ENCODE results near the gene CXCL14.

CXCL14 gene

DNA sequence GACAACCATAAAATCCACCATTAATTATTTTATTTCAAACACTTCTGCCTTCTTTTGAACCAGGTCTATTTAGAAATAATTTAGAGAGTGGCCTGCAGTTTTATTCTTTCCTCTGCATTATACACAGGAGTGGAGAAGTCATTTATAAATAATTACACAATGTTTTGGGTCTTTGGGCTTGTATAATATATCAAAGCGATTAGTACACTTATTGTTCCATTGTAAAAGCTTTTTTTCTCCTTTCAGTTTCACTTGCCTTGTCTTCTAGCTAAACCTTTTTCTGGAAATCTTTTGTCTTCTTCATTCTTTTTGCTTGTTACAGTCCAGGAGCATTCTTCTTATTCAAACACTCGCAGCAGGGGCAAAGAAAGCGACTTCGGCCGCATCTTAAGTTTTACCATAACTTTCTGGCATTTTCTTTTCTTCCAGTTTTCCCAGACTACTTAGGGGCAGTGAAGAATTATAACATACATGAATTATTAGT, 35.7 kb downstream of the CXCL14 start:
- Histone ChIP-seq H3K4me3 (ENCODE audit: low read depth, low read length) (no peak overlapping the region), H3K9me3 (ENCODE audit: control insufficient read depth, insufficient read depth, low read length) (peaks cover 6% of the 10 kb centered on the region; the same call in 1 of the 2 replicates), H3K9ac (ENCODE audit: low read depth, low read length) (no peak overlapping the region), H3K27me3 (ENCODE audit: control insufficient read depth, insufficient read depth, low read length) (peaks cover 100% of the 10 kb centered on the region), H3K36me3 (ENCODE audit: control insufficient read depth, insufficient read depth, low read length) (no peaks in the 10 kb centered on the region), H3K4me1 (ENCODE audit: control insufficient read depth, insufficient read depth, low read length) (peaks cover 14% of the 10 kb centered on the region; the same call in 1 of the 2 replicates), H3K27ac (ENCODE audit: low read depth, low read length) (no peak overlapping the region)

DNA sequence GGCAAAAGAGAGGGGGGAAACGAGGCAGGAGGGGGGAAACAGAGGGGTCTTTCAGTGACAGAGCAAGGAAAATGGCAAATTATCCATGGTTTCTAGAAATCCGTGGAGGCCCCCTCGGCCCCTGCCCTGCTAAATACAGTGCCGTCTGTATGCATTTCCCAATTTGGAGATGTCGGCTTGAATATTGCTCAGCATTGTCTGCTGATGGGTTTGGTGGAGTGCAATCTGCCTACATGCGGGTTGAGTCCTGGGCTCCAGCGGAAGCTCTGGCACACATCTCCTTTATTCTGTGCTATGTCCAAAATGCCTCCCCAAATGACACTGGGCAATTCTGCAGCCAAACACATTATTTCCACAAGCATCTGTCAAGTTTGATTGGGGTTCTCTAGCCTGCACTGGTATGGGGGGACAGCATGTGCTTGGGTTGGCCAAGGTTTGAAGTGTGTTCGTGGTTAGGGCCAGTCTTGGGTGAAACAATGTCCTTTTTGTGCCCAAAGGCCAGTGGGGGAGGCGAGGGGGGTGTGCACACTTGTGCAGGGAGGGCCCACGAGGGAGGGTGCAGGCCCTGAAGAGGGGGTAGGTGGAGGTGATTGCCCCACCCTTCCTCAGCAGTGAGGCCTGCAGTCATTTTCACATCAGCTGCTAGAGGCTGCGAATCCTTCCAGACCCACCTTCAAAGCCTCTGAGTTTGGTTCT, 36.8 kb downstream of the CXCL14 start:
- H3K9ac ChIP-seq (ENCODE audit: low read depth, low read length), result no peak overlapping the region
- no peak overlapping the region for H3K27ac ChIP-seq (ENCODE audit: low read depth, low read length)
- no peaks in the 10 kb centered on the region for H3K36me3 ChIP-seq (ENCODE audit: control insufficient read depth, insufficient read depth, low read length)
- H3K4me3 ChIP-seq (ENCODE audit: low read depth, low read length), result no peak overlapping the region
- peaks cover 13% of the 10 kb centered on the region; the same call in 1 of the 2 replicates for H3K9me3 ChIP-seq (ENCODE audit: control insufficient read depth, insufficient read depth, low read length)
- H3K27me3 ChIP-seq (ENCODE audit: control insufficient read depth, insufficient read depth, low read length), result peaks cover 100% of the 10 kb centered on the region
- peaks cover 14% of the 10 kb centered on the region; the same call in 1 of the 2 replicates for H3K4me1 ChIP-seq (ENCODE audit: control insufficient read depth, insufficient read depth, low read length)

DNA sequence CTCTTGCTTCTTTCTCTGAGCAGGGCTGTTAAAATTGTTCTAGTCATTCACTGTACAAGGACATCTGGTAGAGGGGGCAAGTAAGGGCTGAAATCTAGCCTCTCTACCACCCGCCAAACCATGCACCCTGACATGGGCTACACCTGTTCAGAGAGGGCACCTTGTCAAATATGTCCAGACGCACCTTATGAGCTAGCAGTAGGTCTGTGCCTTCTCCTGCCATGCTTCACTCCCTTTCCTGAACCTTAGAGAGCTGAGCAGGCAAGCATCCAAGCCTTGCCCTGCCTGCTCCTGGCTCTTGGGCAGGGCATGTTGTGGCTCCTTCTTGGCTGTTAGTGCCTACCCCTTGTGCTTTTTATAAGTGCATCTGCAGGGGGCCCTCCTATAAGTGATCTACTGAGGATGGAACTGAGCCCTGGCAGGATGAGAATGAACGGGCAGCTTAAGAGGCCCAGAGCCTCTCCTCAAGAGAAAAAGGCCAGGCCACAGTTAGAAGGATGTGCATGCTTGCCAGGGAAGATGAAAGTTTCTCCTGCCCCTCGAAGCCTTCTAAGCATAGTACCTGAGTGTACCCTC, 39.3 kb downstream of the CXCL14 start:
- peaks cover 100% of the 10 kb centered on the region for H3K27me3 ChIP-seq (ENCODE audit: control insufficient read depth, insufficient read depth, low read length)
- H3K36me3 ChIP-seq (ENCODE audit: control insufficient read depth, insufficient read depth, low read length), result no peaks in the 10 kb centered on the region
- peaks cover 13% of the 10 kb centered on the region; the same call in 1 of the 2 replicates for H3K9me3 ChIP-seq (ENCODE audit: control insufficient read depth, insufficient read depth, low read length)
- H3K27ac ChIP-seq (ENCODE audit: low read depth, low read length), result no peak overlapping the region
- H3K4me1 ChIP-seq (ENCODE audit: control insufficient read depth, insufficient read depth, low read length), result peaks cover 4% of the 10 kb centered on the region
- H3K4me3 ChIP-seq (ENCODE audit: low read depth, low read length), result no peak overlapping the region
- H3K9ac ChIP-seq (ENCODE audit: low read depth, low read length), result no peak overlapping the region

DNA sequence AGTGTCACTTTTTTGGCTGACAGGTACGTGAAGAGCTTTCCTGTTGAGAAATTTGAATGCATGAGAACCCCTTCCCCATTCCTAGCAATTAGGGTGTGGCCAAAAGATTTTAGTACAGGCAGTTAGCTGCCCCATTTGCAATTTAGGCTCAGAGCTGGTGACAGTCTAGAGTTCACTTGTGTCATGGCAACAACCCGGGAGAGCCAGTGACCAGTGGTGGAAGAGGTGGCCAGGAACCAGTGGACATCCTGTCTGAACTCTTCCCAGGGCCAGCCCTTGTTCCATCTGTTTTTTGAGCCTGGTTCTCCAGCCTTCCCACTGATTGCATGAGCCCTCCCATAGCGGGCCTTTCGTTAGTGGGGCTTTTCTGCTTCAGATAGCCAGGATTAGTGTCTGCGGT, 40.5 kb downstream of the CXCL14 start:
- Histone ChIP-seq H3K9me3 (ENCODE audit: control insufficient read depth, insufficient read depth, low read length) (peaks cover 13% of the 10 kb centered on the region; the same call in 1 of the 2 replicates), H3K4me3 (ENCODE audit: low read depth, low read length) (no peak overlapping the region), H3K9ac (ENCODE audit: low read depth, low read length) (no peak overlapping the region), H3K27ac (ENCODE audit: low read depth, low read length) (no peak overlapping the region), H3K36me3 (ENCODE audit: control insufficient read depth, insufficient read depth, low read length) (no peaks in the 10 kb centered on the region), H3K4me1 (ENCODE audit: control insufficient read depth, insufficient read depth, low read length) (peaks cover 11% of the 10 kb centered on the region), H3K27me3 (ENCODE audit: control insufficient read depth, insufficient read depth, low read length) (peaks cover 100% of the 10 kb centered on the region)

DNA sequence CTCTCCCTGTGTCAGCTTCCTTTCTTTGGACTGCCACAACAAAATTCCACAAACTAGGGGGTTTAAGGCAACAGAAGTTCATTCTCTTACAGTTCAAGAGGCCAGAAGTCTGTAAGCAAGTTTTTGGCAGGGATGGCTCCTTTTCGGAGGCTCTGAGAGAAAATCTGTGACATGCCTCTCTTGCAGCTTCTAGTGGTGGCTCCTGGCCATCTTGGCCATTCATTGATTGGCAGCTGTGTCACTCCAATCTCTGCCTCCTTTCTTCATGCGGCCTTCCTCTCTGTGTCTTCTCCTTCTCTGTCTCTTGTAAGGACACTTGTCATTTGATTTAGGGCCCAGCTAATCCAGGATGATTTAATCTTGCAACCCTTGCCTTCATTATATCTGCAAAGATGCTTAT, 41.0 kb downstream of the CXCL14 start:
- Histone ChIP-seq H3K4me1 (ENCODE audit: control insufficient read depth, insufficient read depth, low read length) (peaks cover 11% of the 10 kb centered on the region), H3K27ac (ENCODE audit: low read depth, low read length) (no peak overlapping the region), H3K9ac (ENCODE audit: low read depth, low read length) (no peak overlapping the region), H3K9me3 (ENCODE audit: control insufficient read depth, insufficient read depth, low read length) (peaks cover 13% of the 10 kb centered on the region; the same call in 1 of the 2 replicates), H3K36me3 (ENCODE audit: control insufficient read depth, insufficient read depth, low read length) (no peaks in the 10 kb centered on the region), H3K4me3 (ENCODE audit: low read depth, low read length) (no peak overlapping the region), H3K27me3 (ENCODE audit: control insufficient read depth, insufficient read depth, low read length) (peaks cover 100% of the 10 kb centered on the region)

DNA sequence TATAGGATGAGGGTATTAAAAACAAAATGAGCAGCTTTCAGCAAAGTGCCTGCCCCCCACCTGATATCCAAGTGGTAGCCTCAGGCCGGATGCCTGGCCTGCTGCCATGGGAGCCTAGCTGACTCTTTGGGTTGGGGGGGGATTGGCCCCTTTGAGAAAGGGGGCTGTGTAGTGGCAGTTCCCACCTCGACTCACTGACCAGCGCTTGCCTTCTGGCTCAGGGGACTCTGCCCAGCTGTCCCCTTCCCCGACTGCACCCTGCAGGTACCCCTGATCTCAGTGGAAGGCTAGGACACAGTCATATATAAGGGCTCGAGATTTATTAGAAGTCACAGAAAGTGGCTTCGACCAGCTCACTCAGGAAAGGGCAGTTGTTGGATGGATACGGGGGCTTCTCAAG, 41.5 kb downstream of the CXCL14 start:
- peaks cover 100% of the 10 kb centered on the region for H3K27me3 ChIP-seq (ENCODE audit: control insufficient read depth, insufficient read depth, low read length)
- no peaks in the 10 kb centered on the region for H3K36me3 ChIP-seq (ENCODE audit: control insufficient read depth, insufficient read depth, low read length)
- no peak overlapping the region for H3K4me3 ChIP-seq (ENCODE audit: low read depth, low read length)
- peaks cover 13% of the 10 kb centered on the region; the same call in 1 of the 2 replicates for H3K9me3 ChIP-seq (ENCODE audit: control insufficient read depth, insufficient read depth, low read length)
- peaks cover 11% of the 10 kb centered on the region for H3K4me1 ChIP-seq (ENCODE audit: control insufficient read depth, insufficient read depth, low read length)
- H3K27ac ChIP-seq (ENCODE audit: low read depth, low read length), result no peak overlapping the region
- H3K9ac ChIP-seq (ENCODE audit: low read depth, low read length), result no peak overlapping the region

DNA sequence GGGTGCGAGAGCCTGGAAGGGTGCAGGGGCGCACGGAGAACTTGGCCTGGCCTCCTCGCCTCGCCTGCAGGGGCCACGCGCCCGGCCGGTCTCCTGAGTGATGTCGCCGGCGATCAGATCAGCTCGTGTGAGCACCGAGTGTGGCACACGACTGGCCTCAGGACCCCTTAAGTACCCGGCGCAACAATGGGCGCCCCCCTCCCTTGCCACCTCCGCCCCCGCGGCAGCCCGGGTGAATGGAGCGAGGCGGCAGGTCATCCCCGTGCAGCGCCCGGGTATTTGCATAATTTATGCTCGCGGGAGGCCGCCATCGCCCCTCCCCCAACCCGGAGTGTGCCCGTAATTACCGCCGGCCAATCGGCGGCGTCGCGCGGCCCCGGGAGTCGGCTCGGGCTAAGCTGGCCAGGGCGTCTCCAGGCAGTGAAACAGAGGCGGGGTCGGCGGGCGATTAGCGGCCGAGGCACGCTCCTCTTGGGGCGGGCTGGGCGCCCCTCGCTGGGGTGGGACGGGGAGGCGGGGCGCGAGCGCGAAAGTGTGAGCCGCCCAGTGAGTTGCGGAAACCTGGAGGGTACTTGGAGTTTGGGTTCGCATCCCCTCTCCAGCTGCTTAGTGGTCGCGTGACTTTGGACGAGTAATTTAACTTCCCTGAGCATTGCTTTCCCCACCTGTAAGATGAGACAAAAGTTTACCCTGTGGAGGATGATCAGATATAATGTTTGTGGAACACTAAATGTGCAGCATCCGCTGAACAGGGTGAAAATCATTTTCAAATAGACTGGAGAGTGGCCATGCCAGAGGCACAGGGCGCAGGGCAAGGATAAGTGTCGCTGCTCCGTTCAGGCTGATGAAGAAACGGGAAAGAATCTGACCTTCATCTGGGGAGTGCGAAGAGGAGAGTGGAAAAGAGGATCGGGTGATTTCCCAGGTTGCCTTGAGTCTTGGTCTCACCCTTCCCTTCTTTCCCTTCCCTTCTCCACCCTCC, 42.7 kb downstream of the CXCL14 start, which contains the start of gene NEUROG1:
Gene NEUROG1 (minus strand): TSS at position 145 of the 982 bp plus-strand sequence. CDS start 274 bp downstream, outside the sequence.
- Histone ChIP-seq H3K9me3 (ENCODE audit: control insufficient read depth, insufficient read depth, low read length) (peaks cover 13% of the 10 kb centered on the region; the same call in 1 of the 2 replicates), H3K9ac (ENCODE audit: low read depth, low read length) (no peak within 1 kb of the TSS), H3K4me3 (ENCODE audit: low read depth, low read length) (peak within 1 kb of the TSS; percentile 43), H3K27ac (ENCODE audit: low read depth, low read length) (no peak within 1 kb of the TSS), H3K36me3 (ENCODE audit: control insufficient read depth, insufficient read depth, low read length) (no peaks in the 10 kb centered on the region), H3K4me1 (ENCODE audit: control insufficient read depth, insufficient read depth, low read length) (peaks cover 11% of the 10 kb centered on the region), H3K27me3 (ENCODE audit: control insufficient read depth, insufficient read depth, low read length) (peaks cover 100% of the 10 kb centered on the region)

DNA sequence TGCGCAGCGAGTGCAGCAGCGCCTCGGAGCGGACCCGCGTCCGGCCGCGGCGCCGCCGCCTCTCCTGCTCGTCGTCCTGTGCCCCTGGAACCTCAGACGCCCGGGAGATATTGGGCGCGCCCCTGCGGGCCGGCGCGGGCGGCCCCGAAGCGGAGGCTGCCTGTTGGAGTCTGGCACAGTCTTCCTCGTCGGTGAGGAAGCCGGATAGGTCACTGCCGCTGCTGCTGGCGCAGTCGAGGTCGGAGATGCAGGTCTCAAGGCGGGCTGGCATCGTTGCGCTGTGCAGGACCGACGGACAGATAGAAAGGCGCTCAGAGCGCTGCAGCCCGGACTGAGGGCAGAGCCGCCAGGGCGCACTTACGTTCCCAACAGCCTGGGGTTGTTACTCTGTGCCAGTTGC, 43.4 kb downstream of the CXCL14 start:
- Histone ChIP-seq H3K9me3 (ENCODE audit: control insufficient read depth, insufficient read depth, low read length) (peaks cover 13% of the 10 kb centered on the region; the same call in 1 of the 2 replicates), H3K4me1 (ENCODE audit: control insufficient read depth, insufficient read depth, low read length) (peaks cover 11% of the 10 kb centered on the region), H3K27ac (ENCODE audit: low read depth, low read length) (no peak overlapping the region), H3K27me3 (ENCODE audit: control insufficient read depth, insufficient read depth, low read length) (peaks cover 100% of the 10 kb centered on the region), H3K9ac (ENCODE audit: low read depth, low read length) (no peak overlapping the region), H3K36me3 (ENCODE audit: control insufficient read depth, insufficient read depth, low read length) (no peaks in the 10 kb centered on the region), H3K4me3 (ENCODE audit: low read depth, low read length) (peak overlapping the region; percentile 43)

DNA sequence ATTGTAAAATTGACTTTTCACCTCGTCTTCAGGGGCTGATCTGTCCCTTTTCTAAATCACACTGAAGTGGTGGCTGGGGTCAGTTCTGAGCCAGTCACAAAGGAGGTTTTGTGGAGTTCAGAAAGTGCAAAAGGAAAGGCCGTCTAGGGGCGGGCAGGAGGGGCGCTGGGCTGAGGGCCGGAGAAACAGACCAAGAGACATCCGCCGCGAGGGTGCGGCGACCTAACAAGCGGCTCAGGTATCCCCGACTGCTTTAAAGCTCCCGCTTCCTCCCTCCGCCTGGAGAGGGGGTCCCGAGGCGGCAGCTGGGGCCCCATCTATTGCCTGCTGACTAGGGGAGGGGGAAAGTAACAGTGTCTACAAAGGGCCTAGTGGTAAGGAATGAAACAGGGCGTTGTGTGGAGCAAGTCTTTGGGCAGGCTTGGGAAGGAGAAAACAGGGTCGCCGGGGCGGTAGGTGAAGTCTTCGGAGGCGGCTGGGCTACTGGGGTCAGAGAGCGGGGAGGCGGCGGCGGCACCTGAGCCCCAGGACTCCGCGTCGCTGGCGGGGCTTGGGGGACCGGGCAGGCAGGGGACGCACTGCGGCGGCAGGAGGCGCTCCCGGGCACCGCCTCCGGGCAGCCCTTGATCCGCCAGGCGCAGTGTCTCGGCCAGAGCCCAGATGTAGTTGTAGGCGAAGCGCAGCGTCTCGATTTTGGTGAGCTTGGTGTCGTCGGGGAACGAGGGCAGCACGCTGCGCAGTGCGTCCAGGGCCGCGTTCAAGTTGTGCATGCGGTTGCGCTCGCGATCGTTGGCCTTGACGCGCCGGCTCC, 44.0 kb downstream of the CXCL14 start:
- Histone ChIP-seq H3K9me3 (ENCODE audit: control insufficient read depth, insufficient read depth, low read length) (peaks cover 13% of the 10 kb centered on the region; the same call in 1 of the 2 replicates), H3K27ac (ENCODE audit: low read depth, low read length) (no peak overlapping the region), H3K27me3 (ENCODE audit: control insufficient read depth, insufficient read depth, low read length) (peaks cover 100% of the 10 kb centered on the region), H3K9ac (ENCODE audit: low read depth, low read length) (no peak overlapping the region), H3K4me1 (ENCODE audit: control insufficient read depth, insufficient read depth, low read length) (peaks cover 11% of the 10 kb centered on the region), H3K4me3 (ENCODE audit: low read depth, low read length) (peak overlapping the region; percentile 43; the same call in 1 of the 2 replicates), H3K36me3 (ENCODE audit: control insufficient read depth, insufficient read depth, low read length) (no peaks in the 10 kb centered on the region)

DNA sequence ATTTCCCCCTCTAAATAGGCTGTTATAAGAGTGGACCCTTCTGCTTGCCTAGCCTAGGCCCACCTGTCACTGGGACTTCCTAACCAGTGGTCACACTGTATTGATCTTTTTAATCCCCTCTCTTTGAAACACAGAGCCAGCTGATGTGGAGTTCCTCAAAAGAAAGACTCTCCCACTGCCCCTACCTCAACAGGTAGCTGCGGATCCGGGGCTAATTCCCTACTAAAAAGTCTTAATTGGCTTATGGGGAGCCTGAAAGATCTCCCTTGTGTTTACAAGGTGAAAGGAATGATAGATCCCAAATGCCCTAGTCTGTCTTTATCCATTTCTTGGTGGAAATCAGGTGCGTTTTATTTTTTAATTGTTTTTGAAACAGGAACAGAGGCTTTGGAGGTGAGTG, 45.0 kb downstream of the CXCL14 start:
- Histone ChIP-seq H3K27ac (ENCODE audit: low read depth, low read length) (no peak overlapping the region), H3K9ac (ENCODE audit: low read depth, low read length) (no peak overlapping the region), H3K4me3 (ENCODE audit: low read depth, low read length) (no peak overlapping the region), H3K4me1 (ENCODE audit: control insufficient read depth, insufficient read depth, low read length) (peaks cover 11% of the 10 kb centered on the region), H3K27me3 (ENCODE audit: control insufficient read depth, insufficient read depth, low read length) (peaks cover 100% of the 10 kb centered on the region), H3K9me3 (ENCODE audit: control insufficient read depth, insufficient read depth, low read length) (peaks cover 13% of the 10 kb centered on the region; the same call in 1 of the 2 replicates), H3K36me3 (ENCODE audit: control insufficient read depth, insufficient read depth, low read length) (no peaks in the 10 kb centered on the region)
